Stimulated activated naive CD8-positive, alpha-beta T cell treated with anti-CD3 and anti-CD28 coated beads, Interleukin-15, amount 100 ng/mL, for 72 hours (primary cell): ENCODE measurements around the gene PTPN18.

ENCODE experiments used
- ATAC-seq: fragments of 150-1000 bp; cut with Tn5 transposase; 2 replicates; pipeline ENCODE4 v1.10.0; 2021; ENCODE audit warnings: mild to moderate bottlenecking, moderate library complexity
- DNase-seq, 2 donors: peaks; one replicate each; pipeline ENCODE4 v3.0.0; 2021 to 2022
- H3K27ac Mint-ChIP-seq, 2 donors: one replicate each; pipeline ENCODE4 v1.8.0; 2022; ENCODE audit warnings: mild to moderate bottlenecking in 2 of 2, mixed read lengths in 2 of 2, moderate library complexity in 2 of 2
- H3K27me3 Mint-ChIP-seq: one replicate; pipeline ENCODE4 v1.8.0; 2022; ENCODE audit warnings: mixed read lengths
- H3K4me1 Mint-ChIP-seq: one replicate; pipeline ENCODE4 v1.8.0; 2022; ENCODE audit warnings: mild to moderate bottlenecking, mixed read lengths
- H3K4me3 Mint-ChIP-seq, 2 donors: one replicate each; pipeline ENCODE4 v1.8.0; 2022; ENCODE audit warnings: mild to moderate bottlenecking in 2 of 2, mixed read lengths in 2 of 2, moderate library complexity in 1 of 2
- H3K9me3 Mint-ChIP-seq, 2 donors: one replicate each; pipeline ENCODE4 v1.8.0; 2022; ENCODE audit warnings: mixed read lengths in 2 of 2

Gene PTPN18

GRCh38 chr2:130369311-130369964 lies 13.6 kb downstream of the PTPN18 start:
- no peak overlapping the region for H3K27ac Mint-ChIP-seq
- DNase-seq (no peak), ATAC-seq (no peak)
- no peaks in the 10 kb centered on the region for H3K9me3 Mint-ChIP-seq
- no peaks in the 10 kb centered on the region for H3K27me3 Mint-ChIP-seq
- H3K4me1 Mint-ChIP-seq: peaks cover 42% of the 10 kb centered on the region
- no peak overlapping the region for H3K4me3 Mint-ChIP-seq

GRCh38 chr2:130369965-130370341 lies 14.1 kb downstream of the PTPN18 start:
- H3K4me1 Mint-ChIP-seq: peaks cover 47% of the 10 kb centered on the region
- no peak overlapping the region for H3K27ac Mint-ChIP-seq
- H3K9me3 Mint-ChIP-seq: no peaks in the 10 kb centered on the region
- peak overlapping the region; percentile 93 to 96 for H3K4me3 Mint-ChIP-seq
- no peaks in the 10 kb centered on the region for H3K27me3 Mint-ChIP-seq
- ATAC-seq (no peak), DNase-seq (no peak)

DNA sequence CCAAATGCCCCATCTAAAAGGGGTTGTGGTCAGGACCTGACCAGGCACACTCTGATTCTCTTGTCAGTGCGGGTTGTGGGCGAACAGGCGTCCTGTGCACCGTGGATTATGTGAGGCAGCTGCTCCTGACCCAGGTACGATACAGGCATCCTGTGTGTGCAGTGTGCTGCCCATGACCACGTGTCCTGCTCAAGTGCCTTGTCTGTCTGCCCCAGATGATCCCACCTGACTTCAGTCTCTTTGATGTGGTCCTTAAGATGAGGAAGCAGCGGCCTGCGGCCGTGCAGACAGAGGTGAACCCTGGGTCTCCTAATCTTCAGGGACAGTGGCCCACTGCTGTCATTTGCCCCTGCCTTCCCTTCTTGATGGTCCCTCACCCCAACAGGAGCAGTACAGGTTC lies 14.6 kb downstream of the PTPN18 start:
- Mint-ChIP-seq H3K4me3 (peak overlapping the region; percentile 93 to 96), H3K9me3 (no peaks in the 10 kb centered on the region), H3K27ac (peak overlapping the region; percentile 96 to 98), H3K4me1 (peaks cover 51% of the 10 kb centered on the region), H3K27me3 (no peaks in the 10 kb centered on the region)
- DNase-seq (peak; percentile 31 to 74), ATAC-seq (peak; percentile 78)

DNA sequence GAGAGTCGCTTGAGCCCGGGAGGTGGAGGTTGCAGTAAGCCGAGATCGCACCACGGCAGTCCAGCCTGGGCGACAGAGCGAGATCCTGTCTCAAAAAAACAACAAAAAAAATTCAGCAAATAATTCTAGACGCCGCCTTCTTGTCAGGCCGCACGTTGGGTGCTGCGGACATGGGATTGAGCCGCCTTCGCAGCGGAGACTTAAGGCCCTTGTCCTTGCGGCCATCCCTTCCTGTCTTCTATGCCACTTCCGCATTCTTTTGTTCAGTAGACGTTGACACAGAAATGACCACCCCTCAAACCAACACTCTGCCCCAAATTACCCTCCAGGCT lies 15.8 kb downstream of the PTPN18 start:
- Mint-ChIP-seq H3K4me1 (peaks cover 63% of the 10 kb centered on the region), H3K27ac (peak overlapping the region; percentile 96 to 98), H3K27me3 (no peaks in the 10 kb centered on the region), H3K9me3 (no peaks in the 10 kb centered on the region), H3K4me3 (peak overlapping the region; percentile 93 to 96)
- ATAC-seq: no peak
- DNase-seq: no peak

DNA sequence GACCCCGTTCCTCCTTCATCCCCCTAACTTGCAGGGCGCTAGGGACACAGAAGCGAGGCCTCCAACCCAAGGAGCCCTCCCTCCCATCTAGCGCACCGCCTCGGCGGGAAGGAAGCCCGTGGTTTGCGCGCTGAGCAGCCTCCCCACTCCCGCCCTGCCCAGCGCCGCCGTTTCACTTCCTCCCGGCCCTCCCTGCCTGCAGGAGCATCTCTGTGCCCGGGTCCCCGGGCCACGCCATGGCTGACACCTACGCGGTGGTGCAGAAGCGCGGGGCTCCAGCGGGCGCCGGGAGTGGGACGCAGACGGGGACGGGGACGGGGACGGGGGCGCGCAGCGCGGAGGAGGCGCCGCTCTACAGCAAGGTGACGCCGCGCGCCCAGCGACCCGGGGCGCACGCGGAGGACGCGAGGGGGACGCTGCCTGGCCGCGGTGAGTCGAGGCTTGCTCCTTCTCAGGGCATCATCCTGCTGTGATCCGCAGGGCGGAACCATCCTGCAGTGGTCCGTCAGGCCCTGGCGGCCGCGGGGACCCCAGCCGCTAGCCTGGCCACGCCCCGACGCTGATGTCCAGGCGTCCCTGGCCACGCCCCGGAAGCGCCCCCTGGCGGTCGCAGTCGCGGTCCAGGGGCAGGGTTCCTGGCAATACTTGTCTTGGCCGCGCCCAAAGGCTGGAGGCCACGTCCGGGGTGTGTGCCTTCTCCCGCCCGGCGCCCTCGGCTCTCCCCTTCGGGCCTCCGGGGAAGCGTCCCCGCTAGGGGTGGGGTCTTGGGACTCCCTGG lies 16.4 kb downstream of the PTPN18 start:
- peak; percentile 76 to 80 for DNase-seq
- Mint-ChIP-seq H3K27me3 (no peaks in the 10 kb centered on the region), H3K27ac (peak overlapping the region; percentile 96 to 98), H3K4me3 (peak overlapping the region; percentile 93 to 96), H3K9me3 (no peaks in the 10 kb centered on the region), H3K4me1 (peaks cover 68% of the 10 kb centered on the region)
- peak; percentile 76 for ATAC-seq

DNA sequence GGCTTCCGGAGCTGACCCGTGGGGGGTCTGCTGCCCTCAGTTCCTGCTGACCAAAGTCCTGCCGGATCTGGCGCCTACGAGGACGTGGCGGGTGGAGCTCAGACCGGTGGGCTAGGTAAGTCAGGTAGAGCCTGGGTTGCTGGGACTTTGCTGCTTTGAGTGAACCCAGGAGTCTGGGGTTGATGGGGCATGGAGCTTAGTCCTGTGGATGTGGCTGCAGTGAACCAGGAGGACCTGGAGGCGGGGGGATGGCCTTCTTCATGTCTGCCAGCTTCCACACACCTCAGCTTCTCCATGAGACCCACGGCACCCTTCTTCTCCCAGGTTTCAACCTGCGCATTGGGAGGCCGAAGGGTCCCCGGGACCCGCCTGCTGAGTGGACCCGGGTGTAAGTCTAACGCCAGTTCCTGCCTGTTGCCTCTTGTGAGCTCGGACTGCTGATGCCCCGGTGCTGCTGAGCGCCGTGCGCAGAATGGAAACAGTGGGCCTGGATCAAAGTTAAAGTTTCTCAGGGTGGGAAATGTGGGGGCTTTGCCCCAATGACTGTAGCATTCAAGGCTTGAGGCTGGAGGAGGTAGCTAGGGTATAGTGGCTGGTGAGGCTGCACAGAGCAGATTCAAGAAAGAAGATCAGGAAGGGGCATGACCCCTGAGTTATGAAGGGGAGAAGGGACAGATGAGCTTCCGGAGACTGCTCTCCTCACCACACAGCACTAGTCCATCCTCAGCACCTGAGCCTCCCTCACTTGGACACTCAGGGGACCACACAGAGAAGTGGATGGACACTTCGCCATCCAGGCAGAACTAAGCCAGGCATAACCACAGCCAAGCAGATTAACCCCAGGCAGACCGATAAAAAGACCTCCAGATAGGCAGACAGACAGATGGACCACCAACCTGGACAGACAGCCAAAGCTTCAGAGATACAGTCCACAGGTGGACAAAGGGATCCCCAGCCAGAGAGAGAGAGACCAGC lies 17.3 kb downstream of the PTPN18 start:
- H3K4me1 Mint-ChIP-seq: peaks cover 75% of the 10 kb centered on the region
- no peaks in the 10 kb centered on the region for H3K27me3 Mint-ChIP-seq
- H3K9me3 Mint-ChIP-seq: no peaks in the 10 kb centered on the region
- H3K27ac Mint-ChIP-seq: peak overlapping the region; percentile 74 to 91
- peak overlapping the region; percentile 93 to 96 for H3K4me3 Mint-ChIP-seq
- ATAC-seq (peak; percentile 11), DNase-seq (no peak)

DNA sequence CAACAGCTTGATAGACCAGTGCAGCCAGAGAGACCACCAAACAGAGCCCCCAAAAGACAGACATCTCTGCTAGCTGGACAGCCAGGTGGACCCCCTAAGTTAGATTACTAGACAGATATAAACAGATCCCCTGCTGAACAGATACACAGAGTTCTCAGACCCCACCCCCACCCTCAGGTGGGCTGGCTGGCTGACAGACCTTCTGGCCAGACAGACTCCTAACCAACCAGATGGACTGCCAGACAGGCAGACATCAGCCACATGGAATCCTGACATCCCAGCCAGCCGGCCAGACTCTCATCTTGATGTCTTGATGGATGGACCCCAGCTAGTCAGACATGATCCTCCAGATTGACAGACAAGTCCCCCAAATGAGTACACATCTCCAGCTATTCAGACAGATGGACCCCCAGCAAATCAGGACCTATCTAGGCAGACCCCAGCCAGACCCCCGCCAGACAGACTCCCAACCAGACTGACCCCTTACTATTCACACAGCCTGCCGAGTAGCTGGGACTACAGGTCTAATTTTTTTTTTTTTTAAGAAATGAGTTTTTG lies 18.0 kb downstream of the PTPN18 start:
- no peaks in the 10 kb centered on the region for H3K27me3 Mint-ChIP-seq
- H3K9me3 Mint-ChIP-seq: no peaks in the 10 kb centered on the region
- H3K4me3 Mint-ChIP-seq: peak overlapping the region; percentile 55 to 96
- ATAC-seq (no peak), DNase-seq (no peak)
- H3K27ac Mint-ChIP-seq: peak overlapping the region in 1 of 2 donors; percentile 22
- H3K4me1 Mint-ChIP-seq: peaks cover 78% of the 10 kb centered on the region

DNA sequence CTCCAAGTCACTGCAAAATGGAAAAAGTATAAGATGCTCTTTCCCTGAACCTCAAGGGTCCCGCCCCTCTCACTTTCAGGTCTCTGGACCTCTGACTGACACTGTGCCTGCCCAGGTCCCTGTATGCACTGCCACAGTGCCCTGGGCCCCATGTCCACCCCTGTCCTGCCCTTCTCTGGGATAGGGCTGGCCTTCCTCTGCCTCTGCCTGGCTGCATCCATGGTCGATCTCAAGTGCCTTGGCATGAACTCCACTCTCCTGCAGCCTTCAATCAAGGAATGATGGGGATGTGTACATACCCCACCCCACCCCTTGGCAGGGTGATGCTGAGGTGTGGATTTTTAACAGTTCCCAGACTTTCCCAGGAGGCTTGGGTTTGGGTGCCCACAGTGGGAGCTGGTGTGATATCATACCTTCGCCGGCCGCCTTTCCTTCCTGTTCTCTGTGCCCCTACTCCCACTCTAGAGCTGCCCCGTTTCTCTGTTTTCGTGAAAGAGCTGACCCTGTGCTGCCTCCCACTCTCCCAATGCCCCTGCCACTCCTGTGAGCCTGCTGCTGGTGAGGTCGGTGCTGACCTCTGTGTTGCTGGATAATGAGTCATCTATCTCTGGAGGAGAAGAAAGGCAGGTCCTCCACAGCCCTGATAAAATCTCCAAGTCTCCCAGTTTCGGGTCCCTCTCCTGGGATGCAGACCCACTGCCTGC lies 18.9 kb downstream of the PTPN18 start:
- H3K4me3 Mint-ChIP-seq: peak overlapping the region in 1 of 2 donors; percentile 38

DNA sequence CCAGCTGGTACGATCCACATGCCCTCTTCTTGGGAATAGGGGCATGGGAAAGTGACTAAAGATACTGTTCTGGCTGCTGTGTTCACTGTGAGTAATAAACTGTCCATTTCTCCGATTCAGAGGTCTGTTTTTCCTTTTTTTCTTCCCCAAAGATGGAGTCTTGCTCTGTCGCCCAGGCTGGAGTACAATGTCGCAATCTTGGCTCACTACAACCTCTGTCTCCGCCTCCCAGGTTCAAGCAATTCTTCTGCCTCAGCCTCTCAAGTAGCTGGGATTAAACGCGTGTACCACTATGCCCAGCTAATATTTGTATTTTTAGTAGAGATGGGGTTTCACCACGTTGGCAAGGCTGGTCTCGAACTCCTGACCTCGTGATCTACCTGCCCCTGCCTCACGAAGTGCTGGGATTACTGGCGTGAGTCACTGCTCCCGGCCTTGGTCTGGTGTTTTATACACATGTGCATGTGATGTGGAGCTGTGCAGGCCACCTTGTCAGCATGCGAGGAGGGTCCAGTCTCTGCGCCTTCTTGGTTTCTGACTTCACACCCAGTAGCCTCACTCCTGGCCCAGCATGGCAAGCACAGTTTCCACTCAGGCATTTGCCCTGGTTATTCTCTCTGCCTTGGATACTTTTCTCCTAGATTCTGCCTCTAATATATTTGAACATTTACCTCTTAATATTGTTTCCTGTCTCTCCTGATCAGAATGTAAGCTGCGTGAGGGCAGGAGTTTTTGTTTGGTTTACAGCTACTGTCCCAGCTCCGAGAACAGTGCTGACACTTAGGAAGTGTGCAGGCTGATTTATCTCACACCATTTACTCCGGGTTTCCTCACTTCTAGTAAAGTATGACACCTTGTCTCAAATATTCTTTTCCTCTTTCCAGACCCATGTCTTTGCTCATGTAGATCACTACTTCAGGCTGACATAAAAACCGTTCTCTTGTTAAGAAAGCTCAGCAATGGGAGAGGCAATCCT lies 19.7 kb downstream of the PTPN18 start:
- peak overlapping the region in 1 of 2 donors; percentile 30 for H3K27ac Mint-ChIP-seq
- no peak for ATAC-seq
- DNase-seq: no peak
- no peaks in the 10 kb centered on the region for H3K27me3 Mint-ChIP-seq
- no peaks in the 10 kb centered on the region for H3K9me3 Mint-ChIP-seq
- H3K4me1 Mint-ChIP-seq: peaks cover 84% of the 10 kb centered on the region
- no peak overlapping the region for H3K4me3 Mint-ChIP-seq

More for the DNA sequence above, 18.9 kb downstream of the PTPN18 start:
- Mint-ChIP-seq H3K27ac (peak overlapping the region in 1 of 2 donors; percentile 28), H3K9me3 (no peaks in the 10 kb centered on the region), H3K27me3 (no peaks in the 10 kb centered on the region), H3K4me1 (peaks cover 84% of the 10 kb centered on the region)
- ATAC-seq (no peak), DNase-seq (no peak)

DNA sequence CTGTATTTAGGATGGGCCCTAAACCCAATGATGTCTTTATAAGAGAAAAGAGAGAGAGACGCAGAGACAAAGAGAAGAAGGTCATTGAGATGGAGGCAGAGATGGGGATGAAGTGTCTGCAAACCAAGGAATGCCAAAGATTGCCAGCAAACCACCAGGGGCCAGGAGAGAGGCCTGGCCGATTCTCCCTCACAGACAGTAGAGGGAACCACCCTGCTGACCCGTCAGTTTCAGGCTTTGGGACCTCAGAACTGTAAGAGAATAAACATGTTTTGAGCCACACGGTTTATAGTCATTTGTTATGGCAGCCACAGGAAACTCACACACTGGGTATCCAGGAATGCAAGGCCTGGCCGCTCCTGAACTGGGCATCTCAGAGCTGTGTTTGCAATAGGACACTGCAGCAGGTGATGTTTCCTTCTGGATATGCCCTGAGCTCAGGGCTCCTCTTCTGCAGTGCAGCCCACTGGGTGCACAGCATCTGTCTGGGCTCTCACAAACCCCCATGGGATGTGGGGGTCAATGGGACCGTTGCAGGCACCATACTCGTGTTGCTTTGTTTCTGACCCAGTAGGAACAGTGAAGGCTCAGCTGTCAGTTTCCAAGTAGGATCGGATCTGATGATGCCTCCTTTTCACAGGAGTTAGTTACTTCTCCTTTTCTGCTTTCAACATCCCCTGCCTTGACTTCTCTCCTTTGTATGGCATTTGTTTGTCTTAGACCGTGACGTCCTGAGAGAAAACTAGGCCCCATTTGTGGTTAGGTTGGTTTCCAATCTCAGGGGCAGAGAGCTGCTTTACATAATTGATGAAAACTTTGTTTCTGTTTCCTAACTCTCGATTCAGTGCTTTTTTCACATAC lies 20.8 kb downstream of the PTPN18 start:
- peaks cover 76% of the 10 kb centered on the region for H3K4me1 Mint-ChIP-seq
- H3K9me3 Mint-ChIP-seq: no peaks in the 10 kb centered on the region
- peak overlapping the region; percentile 42 to 62 for H3K4me3 Mint-ChIP-seq
- ATAC-seq (peak; percentile 19), DNase-seq (no peak)
- peak overlapping the region in 1 of 2 donors; percentile 30 for H3K27ac Mint-ChIP-seq
- no peaks in the 10 kb centered on the region for H3K27me3 Mint-ChIP-seq

DNA sequence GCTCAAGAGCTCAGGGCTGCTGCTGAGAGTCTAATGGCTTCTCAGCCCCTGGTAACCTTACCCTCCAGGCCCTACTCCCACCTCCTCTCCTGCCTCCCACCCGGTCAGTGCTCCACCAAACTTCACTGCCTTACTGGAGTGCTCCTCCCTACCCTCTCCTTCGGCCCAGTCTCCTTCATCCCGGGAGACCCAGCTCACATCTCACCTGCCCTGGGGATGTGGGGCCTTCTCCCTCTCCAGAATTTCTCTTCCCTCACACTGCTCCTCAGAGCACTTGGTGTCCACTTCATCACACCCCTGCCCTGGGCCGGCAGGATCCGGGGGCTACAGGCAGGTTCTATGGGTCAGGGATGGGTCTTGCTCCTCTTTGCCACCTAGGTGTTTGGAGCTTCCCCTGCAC lies 21.6 kb downstream of the PTPN18 start:
- no peak for ATAC-seq
- Mint-ChIP-seq H3K9me3 (no peaks in the 10 kb centered on the region), H3K27me3 (no peaks in the 10 kb centered on the region), H3K4me3 (peak overlapping the region; percentile 33 to 65), H3K27ac (no peak overlapping the region), H3K4me1 (peaks cover 74% of the 10 kb centered on the region)
- DNase-seq: no peak

- Mint-ChIP-seq H3K27me3 (no peaks in the 10 kb centered on the region), H3K9me3 (no peaks in the 10 kb centered on the region), H3K27ac (no peak overlapping the region), H3K4me1 (peaks cover 66% of the 10 kb centered on the region), H3K4me3 (no peak overlapping the region)
- DNase-seq (no peak), ATAC-seq (no peak)
Measured at GRCh38 chr2:130378206-130378897, 22.5 kb downstream of the PTPN18 start.

DNA sequence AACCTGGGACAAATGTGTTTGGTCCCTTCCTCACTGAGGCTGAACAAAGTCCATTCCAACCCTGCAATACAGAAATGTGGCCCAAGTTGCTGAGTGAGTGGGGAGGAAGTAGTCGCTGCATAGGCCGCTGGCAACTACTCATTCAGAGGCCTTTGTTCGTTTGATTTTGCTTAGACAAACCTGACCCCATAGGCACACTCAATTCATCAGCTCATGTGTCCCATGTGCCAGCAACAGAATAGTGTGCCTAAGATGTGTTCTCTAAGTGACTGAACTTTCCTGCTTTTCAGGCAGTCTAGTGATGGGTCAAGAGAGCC lies 23.0 kb downstream of the PTPN18 start:
- DNase-seq (no peak), ATAC-seq (no peak)
- Mint-ChIP-seq H3K9me3 (no peaks in the 10 kb centered on the region), H3K4me3 (no peak overlapping the region), H3K4me1 (peaks cover 61% of the 10 kb centered on the region), H3K27me3 (no peaks in the 10 kb centered on the region), H3K27ac (no peak overlapping the region)
